ENCODE data around the gene PIGK.

Gene PIGK

GRCh38 chr1:77120950-77121349 is 98.3 kb downstream of the PIGK start:
- no peak for DNase-seq
- TF ChIP-seq, protein P1, sequence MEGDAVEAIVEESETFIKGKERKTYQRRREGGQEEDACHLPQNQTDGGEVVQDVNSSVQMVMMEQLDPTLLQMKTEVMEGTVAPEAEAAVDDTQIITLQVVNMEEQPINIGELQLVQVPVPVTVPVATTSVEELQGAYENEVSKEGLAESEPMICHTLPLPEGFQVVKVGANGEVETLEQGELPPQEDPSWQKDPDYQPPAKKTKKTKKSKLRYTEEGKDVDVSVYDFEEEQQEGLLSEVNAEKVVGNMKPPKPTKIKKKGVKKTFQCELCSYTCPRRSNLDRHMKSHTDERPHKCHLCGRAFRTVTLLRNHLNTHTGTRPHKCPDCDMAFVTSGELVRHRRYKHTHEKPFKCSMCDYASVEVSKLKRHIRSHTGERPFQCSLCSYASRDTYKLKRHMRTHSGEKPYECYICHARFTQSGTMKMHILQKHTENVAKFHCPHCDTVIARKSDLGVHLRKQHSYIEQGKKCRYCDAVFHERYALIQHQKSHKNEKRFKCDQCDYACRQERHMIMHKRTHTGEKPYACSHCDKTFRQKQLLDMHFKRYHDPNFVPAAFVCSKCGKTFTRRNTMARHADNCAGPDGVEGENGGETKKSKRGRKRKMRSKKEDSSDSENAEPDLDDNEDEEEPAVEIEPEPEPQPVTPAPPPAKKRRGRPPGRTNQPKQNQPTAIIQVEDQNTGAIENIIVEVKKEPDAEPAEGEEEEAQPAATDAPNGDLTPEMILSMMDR (IDR thresholded peaks at IDR 0.05; ENCODE audit: low read depth, low read length): no peak
- Histone ChIP-seq H3K36me3 (no peaks in the 10 kb centered on the region), H3K27me3 (ENCODE audit: insufficient read depth, low read depth, severe bottlenecking) (no peaks in the 10 kb centered on the region), H3K27ac (no peak overlapping the region), H3K9me3 (ENCODE audit: severe bottlenecking) (no peaks in the 10 kb centered on the region), H3K4me3 (ENCODE audit: low read depth, low read length) (no peak overlapping the region)

- no peak overlapping the region for H3K27ac ChIP-seq
- no peaks in the 10 kb centered on the region for H3K27me3 ChIP-seq (ENCODE audit: insufficient read depth, low read depth, severe bottlenecking)
- no peak for DNase-seq
- no peak overlapping the region for H3K4me3 ChIP-seq (ENCODE audit: low read depth, low read length)
- H3K36me3 ChIP-seq: no peaks in the 10 kb centered on the region
- TF ChIP-seq, protein P1 (IDR thresholded peaks at IDR 0.05; ENCODE audit: low read depth, low read length): no peak
- no peaks in the 10 kb centered on the region for H3K9me3 ChIP-seq (ENCODE audit: severe bottlenecking)
Measured at GRCh38 chr1:77118712-77119111, 100.5 kb downstream of the PIGK start.

GRCh38 chr1:77104672-77105071 is 114.6 kb downstream of the PIGK start:
- DNase-seq: no peak
- Histone ChIP-seq H3K4me3 (ENCODE audit: low read depth, low read length) (no peak overlapping the region), H3K27me3 (ENCODE audit: insufficient read depth, low read depth, severe bottlenecking) (no peaks in the 10 kb centered on the region), H3K36me3 (no peaks in the 10 kb centered on the region), H3K27ac (no peak overlapping the region), H3K9me3 (ENCODE audit: severe bottlenecking) (no peaks in the 10 kb centered on the region)
- TF ChIP-seq, protein P1 (IDR thresholded peaks at IDR 0.05; ENCODE audit: low read depth, low read length): no peak

- H3K9me3 ChIP-seq (ENCODE audit: severe bottlenecking): no peaks in the 10 kb centered on the region
- H3K27ac ChIP-seq: no peak overlapping the region
- TF ChIP-seq, protein P1 (IDR thresholded peaks at IDR 0.05; ENCODE audit: low read depth, low read length): no peak
- no peak for DNase-seq
- no peak overlapping the region for H3K4me3 ChIP-seq (ENCODE audit: low read depth, low read length)
- H3K36me3 ChIP-seq: no peaks in the 10 kb centered on the region
- no peaks in the 10 kb centered on the region for H3K27me3 ChIP-seq (ENCODE audit: insufficient read depth, low read depth, severe bottlenecking)
Measured at GRCh38 chr1:77103486-77103885, 115.7 kb downstream of the PIGK start.

DNA sequence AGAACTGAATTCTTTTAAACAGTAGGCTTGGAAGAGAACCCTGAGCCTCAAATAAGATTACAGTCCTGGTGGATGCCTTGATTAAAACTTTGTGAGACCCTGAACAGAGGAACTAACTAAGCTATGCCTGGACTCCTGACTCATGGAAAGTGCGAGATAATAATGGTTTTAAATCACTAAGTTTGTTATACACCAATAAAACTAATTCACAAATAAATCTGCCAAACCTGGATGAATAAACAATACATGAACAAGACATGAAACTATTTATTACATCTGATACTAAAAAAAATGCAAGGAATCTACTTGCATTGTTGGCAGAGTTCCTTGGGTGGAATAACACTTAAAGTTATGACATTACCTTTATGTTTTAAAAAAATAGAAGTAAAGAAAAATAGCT is 118.4 kb downstream of the PIGK start:
- H3K36me3 ChIP-seq: no peaks in the 10 kb centered on the region
- no peak overlapping the region for H3K4me3 ChIP-seq (ENCODE audit: low read depth, low read length)
- no peak for DNase-seq
- no peak overlapping the region for H3K27ac ChIP-seq
- no peaks in the 10 kb centered on the region for H3K27me3 ChIP-seq (ENCODE audit: insufficient read depth, low read depth, severe bottlenecking)
- no peaks in the 10 kb centered on the region for H3K9me3 ChIP-seq (ENCODE audit: severe bottlenecking)
- TF ChIP-seq, protein P1 (IDR thresholded peaks at IDR 0.05; ENCODE audit: low read depth, low read length): no peak

DNA sequence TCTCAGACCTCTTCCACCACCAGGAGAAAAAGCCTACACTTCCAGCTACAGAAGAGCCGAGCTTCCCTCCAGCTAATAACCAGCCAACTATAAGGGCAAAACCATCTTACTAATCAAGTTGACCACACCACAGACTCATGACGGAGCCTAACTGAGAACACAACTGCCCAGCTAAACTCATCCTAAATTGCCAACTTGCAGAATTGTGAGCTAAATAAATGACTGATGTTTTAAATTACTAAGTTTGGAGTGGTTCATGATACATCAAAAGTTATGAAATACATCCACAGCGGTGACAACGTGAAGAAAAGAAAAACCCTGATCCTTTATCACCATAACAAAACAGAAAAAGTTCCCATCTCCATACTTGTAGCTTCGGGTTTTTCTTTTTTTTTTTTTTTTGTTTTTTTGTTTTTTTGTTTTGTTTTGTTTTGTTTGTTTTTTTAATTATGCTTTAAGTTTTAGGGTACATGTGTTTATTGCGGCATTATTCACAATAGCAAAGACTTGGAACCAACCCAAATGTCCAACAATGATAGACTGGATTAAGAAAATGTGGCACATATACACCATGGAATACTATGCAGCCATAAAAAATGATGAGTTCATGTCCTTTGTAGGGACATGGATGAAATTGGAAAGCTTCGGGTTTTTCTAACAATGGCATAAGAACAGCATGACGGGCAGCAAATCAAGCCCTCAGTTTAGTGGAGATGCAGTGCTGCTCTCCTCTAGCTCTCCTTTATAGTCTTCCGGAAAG is 122.6 kb downstream of the PIGK start:
- Histone ChIP-seq H3K4me3 (ENCODE audit: low read depth, low read length) (no peak overlapping the region), H3K36me3 (no peaks in the 10 kb centered on the region), H3K27me3 (ENCODE audit: insufficient read depth, low read depth, severe bottlenecking) (no peaks in the 10 kb centered on the region), H3K9me3 (ENCODE audit: severe bottlenecking) (no peaks in the 10 kb centered on the region), H3K27ac (no peak overlapping the region)
- TF ChIP-seq, protein P1 (IDR thresholded peaks at IDR 0.05; ENCODE audit: low read depth, low read length): no peak
- DNase-seq: no peak
